Measurements from ENCODE around the gene FAM180A. TPM values are rescaled to one million over a fixed set of nuclear protein-coding genes. Genes with fewer than 3 reads are reported as not detected.

Gene FAM180A
- total RNA-seq, 3 donors from 2014 or later (not counting 1 experiment from before 2014, with no cell fraction given), result not detected

- H3K4me1 ChIP-seq (ENCODE audit: control insufficient read depth, insufficient read depth, low read length), result no peaks in the 10 kb centered on the region
- TF ChIP-seq CTCF (IDR thresholded peaks at IDR 0.05), result no peak
- ATAC-seq (no peak), DNase-seq (no peak)
- WGBS (ENCODE audit: insufficient coverage), result 80% methylated on average over 4 of the region's 5 CpGs
- peaks cover 14% of the 10 kb centered on the region for H3K36me3 ChIP-seq (ENCODE audit: control insufficient read depth, insufficient read depth, low read length)
- H3K27ac ChIP-seq (ENCODE audit: low read length), result no peak overlapping the region
- H3K9me3 ChIP-seq (ENCODE audit: control insufficient read depth, insufficient read depth, low read length), result no peaks in the 10 kb centered on the region
- no peaks in the 10 kb centered on the region for H3K27me3 ChIP-seq (ENCODE audit: control insufficient read depth, insufficient read depth, low read length)
- Mint-ChIP-seq H3K36me3 (no peaks in the 10 kb centered on the region), H3K27ac (no peak overlapping the region), H3K4me3 (no peak overlapping the region), H3K27me3 (ENCODE audit: low read depth in 2 of 2) (no peaks in the 10 kb centered on the region), H3K4me1 (peaks cover 0 to 12% of the 10 kb centered on the region in 2 donors), H3K9me3 (no peaks in the 10 kb centered on the region)
- intact Hi-C loops (cut with micrococcal nuclease), result no loop called here
- H3K4me3 ChIP-seq (ENCODE audit: low read length), result no peak overlapping the region
These were observed 66.9 kb downstream of the FAM180A start for GRCh38 chr7:135681762-135682161.

Other genes with a start within 250 kb of the FAM180A start
- gene CNOT4, start 238.7 kb downstream of the FAM180A start, total RNA-seq, result 10 to 100 TPM; 40.6 to 47.1 (median 40.7) TPM
- gene NUP205, start 190.9 kb downstream of the FAM180A start, total RNA-seq, result 10 to 100 TPM; 45.6 to 55.1 (median 53.7) TPM
- gene STMP1, start 86.3 kb downstream of the FAM180A start, total RNA-seq, result 10 to 100 TPM; 19.4 to 25.8 (median 22.3) TPM
- not detected for gene SLC13A4, start 20.6 kb downstream of the FAM180A start, total RNA-seq
- 100 to 1,000 TPM; 161 to 170 (median 165) TPM for gene MTPN, start 228.5 kb upstream of the FAM180A start, total RNA-seq